Activated CD8-positive, alpha-beta memory T cell treated with anti-CD3 and anti-CD28 coated beads, Interleukin-2, amount 50 U/mL, for 24 hours (primary cell): ENCODE results near the gene ZNF335.
"Not testable (repeated sequence)": the region's sequence is repeated elsewhere in the genome, so short reads cannot be mapped to it uniquely, and the experiment has no call there.

Experiments
- DNase-seq: peaks from one replicate; pipeline ENCODE4 v3.0.0-alpha.2; 2020; ENCODE audit errors: extremely low read depth

ZNF335 gene

DNA sequence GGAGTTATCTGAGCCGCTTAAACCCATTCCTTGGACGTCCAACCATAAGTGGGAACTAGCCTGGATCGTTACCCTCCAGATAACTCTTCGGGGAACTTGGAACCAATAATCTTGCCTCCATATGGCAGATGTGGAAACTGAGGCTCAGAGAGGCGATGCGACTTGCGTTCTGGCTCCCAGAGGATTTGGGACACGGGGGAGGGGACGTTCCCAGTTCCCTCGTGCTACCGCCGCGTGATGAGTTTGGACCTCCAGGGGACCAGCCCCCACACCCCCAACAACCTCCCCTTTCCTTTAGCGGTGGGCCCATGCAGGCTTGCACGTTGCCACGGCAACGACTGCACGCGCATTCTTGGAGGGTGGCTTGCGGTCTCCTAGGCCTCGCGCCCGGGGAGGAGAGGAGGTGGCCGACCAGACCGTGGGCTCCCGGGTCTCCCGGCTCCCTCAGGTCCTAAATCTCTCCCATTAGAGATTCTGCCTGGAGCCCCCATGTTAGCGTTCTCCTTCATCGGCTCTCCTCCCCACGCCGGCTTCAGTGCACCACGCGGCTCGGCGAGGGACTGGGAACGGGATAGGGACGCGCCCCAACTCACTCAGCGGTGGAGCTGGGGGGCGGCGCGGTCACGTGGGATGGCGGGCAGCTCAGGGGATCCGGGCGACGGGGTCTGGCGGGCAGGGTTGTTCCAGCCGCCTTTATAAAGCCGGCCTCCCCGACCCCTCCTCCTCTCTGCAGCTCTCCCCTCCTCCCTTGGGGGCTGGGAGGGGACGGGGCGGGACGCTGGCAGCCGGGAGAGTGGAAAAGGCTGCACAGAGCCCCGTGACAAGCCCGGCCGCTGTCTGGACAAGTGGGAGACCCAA lies 60.3 kb downstream of the ZNF335 start, which contains the start of gene PLTP:
Gene PLTP (minus strand): TSS at position 670 of the 858 bp plus-strand sequence. CDS start 703 bp downstream, outside the sequence.
- DNase-seq, result no peak

DNA sequence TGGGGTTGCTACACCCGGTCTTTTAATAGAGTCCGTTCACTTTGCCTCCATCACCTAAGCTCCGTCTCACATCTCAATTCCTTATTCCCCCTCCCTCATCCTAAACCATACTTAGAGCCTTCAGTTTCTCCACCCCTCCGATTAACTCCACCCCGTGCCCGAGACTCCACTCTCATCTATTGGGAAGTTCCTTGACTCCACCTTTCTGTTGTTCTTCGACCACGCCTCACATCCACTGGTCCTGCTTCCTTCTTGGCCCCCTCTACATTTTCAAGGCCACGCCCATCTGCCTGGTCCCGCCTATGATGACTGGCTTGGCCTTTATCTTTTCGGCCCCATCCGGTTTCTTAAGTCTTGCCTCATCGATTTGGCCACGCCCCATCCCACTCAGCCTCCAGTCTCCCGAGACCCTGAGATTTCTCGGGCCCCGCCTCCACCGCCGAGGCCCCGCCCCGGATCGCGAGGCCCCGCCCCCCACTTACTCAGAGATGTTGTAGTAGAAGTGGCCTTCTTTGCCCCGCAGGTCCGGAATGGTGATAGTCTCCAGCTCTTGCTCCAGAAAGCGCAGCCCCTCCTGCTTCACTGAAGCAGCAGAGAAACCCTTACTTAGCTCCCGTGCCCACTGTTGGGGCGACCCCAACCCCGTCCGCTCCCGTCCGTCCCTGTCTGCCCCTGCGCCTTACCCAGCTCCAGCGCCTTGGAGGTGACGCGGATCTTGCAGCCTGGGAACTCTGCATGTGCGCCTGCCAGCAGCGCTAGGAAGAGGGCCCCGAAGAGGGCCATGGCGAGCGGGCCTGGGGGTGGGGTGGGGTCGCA lies 61.1 kb downstream of the ZNF335 start:
- DNase-seq, result peak; percentile 88

DNA sequence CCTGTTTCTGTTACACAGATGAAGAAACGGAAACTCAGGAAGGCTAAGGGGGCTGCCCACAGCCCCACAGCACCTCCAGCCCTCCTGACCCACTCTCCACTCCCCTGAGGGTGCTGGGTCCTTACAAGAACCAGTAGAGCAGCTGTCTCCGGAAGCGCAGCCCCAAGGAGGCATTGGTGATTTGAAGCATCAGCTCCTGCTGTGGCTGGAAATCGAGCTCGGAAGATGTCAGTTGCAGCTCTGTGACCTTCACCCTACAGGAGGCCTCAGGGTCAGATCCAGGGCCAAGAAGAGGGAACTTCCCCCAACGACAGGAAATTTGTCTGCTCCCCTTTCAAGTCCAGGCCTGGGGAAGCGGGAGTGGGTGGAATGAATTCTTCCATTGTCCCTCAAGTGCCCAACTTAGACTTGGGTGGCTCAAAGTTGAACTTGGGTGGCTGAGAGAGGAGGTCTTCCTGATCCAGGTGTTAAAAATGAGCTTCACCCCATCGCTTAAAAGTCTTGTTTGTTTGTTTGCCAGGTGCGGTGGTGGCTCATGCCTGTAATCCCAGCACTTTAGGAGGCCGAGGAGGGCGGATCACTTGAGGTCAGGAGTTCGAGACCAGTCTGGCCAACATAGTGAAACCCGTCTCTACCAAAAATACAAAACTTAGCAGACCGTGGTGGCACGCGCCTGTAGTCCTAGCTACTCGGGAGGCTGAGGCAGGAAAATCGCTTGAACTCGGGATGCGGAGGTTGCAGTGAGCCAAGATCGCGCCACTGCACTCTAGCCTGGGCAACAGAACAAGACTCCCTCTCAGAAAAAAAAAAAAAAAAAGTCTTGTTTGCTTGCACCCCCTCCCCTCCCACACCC lies 62.0 kb downstream of the ZNF335 start:
- DNase-seq, result no peak

DNA sequence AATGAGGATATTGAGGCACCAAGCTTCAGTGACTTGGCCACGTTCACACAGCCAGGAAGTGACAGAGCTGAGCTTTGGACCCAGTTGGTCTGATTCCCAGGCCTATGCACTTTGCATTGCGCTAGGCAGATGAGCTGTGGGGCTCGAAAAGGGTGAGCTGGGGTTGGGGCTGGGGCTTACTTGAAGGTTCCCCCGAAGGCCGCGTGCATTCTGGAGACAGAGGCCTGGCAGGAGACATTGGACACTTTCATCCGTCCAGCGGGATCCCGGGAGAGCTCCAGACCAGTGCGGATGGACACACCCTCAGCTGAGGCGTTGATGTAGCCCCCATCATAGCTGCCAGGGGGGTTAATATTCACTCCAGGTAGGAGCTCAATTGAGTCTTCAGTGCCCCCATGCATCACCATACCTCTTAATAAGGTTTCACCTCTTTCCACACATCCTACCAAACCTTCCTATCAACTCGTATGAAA lies 62.6 kb downstream of the ZNF335 start:
- no peak for DNase-seq

DNA sequence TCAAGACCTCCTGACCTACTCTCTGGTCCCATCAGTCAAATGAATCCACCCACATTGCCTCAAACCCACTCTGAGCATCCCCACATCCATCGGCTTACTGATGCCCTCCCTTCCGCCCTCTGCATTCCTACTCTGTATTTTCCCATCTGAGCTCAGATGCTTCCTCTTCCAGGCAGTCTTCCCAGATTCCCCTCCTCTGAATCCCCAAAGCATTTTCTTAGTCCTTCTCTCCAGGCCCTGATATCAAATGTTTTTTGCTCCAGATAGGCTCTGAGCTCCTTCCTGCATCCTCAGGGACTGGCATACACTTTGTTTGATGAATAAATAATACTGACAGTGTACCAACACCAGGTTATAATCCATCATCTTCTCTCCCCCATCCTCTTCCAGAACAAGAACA lies 63.9 kb downstream of the ZNF335 start:
- DNase-seq, result no peak

DNA sequence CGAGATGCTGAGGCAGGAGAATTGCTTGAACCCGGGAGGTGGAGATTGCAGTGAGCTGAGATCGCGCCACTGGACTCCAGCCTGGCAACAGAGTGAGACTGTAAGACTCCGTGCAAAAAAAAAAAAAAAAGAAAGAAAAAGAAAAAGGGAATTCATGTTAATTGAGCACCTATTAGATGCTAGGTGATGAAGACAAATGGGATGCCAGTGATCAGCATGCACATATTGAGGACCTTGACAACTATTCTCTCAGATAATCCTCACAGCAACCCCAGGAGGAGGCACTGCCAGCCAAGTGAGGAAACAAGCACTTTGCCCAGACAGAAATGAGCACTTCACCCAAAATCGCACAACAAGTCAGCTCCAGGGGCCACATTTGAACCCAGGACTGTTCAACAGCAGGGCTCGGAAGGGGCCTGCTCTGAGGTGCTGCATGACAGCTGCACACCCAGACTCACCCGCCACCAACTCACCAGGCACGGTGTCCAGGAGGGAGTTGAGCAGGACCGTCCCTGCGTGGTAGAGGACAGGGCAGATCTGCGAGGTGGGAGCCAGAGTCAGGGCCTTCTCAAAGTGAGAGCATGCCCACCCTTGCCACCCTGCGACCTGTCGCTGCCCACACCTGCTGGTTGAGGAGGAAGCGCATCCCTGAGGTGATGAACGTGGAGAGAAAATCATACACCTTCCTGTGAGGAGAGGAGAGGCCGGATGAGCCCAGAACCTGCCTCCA lies 64.6 kb downstream of the ZNF335 start:
- no peak for DNase-seq

GRCh38 chr20:45905505-45906079 lies 66.4 kb downstream of the ZNF335 start:
- DNase-seq, result no peak

DNA sequence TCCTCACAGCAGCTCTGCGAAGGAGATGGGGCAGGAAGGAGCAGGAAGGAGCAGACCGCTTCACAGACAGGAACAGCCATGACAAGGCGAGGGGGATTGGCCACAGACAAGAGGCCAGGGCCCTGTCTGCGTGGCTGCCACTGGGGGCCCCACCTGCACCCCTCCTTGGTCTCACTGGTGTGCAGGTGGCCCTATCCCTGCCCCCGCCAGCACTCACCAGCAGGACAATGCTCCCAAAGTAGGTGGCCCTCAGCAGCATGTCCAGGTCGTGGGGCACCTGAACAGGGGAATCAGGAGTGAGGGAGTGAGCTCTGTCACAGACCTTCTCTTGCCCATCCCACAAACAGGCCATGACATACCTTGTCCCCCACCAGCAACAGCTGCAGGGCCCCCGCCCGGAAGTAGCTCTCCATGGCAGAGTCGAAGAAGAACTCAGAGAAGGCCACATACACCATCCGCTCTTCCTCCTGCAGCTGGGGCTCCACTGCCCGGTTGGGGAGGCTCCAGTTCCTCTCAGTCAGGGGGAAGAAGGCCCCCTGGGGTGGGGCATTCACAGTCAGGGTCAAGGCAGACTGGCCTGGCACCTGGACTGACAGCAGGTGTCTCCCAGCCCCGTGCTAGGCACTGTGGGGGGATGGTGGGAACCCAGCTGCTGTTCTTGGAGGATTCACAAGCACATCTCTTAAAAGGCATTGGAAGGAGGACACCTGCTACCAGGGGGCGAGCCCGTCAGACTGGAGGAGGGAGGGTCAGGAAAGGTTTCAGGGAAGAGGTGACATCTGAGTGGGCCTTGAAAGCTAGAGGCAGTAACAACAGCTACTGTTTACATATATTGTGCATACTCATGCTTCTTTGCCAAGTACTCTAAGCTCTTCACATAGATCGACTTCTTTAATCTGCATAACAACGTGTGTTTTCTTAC lies 67.2 kb downstream of the ZNF335 start:
- no peak for DNase-seq

DNA sequence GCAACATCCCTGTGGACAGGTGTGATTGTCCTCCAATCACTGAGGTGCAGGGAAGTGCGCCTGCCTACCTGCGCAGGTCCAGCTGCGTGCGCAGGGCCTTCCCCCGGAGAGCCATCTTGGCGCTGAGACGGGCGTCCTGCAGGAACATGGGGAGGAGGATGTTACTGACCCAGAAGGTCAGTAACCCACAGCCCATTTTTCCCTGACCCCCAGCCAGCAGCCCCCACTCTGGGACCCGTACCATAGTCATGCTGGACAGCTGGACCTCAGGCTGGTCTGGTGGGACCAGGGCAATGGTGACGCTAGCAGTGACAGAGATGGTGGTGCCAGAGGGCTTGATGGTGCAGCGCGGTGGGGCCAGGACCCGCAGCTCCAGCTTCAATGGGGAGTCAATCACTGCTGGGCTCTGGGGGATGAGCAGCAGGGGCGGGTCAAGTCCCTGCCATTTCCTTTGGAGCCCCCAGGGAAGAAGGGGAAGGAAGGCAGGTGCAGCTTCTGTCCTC lies 69.8 kb downstream of the ZNF335 start:
- no peak for DNase-seq

DNA sequence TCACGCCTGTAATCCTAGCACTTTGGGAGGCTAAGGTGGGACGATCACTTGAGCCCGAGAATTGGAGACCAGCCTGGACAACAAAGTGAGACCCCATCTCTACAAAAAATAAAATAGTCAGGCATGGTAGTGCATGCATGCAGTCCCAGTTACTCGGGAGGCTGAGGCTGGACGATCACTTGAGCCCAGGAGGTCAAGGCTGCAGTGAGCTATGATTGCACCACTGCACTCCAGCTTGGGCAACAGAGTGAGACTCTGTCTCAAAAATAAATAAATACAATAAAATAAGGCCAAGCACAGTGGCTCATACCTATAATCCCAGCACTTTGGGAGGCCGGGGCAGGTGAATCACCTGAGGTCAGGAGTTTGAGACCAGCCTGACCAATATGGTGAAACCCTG lies 70.7 kb downstream of the ZNF335 start:
- DNase-seq, result not testable (repeated sequence)

- no peak for DNase-seq
Measured at GRCh38 chr20:45899046-45899835, 72.8 kb downstream of the ZNF335 start.
